COR-L47 (cell line): Measurements from ENCODE around the gene DEAF1.

ENCODE experiments used
- DNase-seq: peaks from one replicate; lab custom pipeline; 2025; lab: John Stamatoyannopoulos, UW

The DEAF1 gene

DNA sequence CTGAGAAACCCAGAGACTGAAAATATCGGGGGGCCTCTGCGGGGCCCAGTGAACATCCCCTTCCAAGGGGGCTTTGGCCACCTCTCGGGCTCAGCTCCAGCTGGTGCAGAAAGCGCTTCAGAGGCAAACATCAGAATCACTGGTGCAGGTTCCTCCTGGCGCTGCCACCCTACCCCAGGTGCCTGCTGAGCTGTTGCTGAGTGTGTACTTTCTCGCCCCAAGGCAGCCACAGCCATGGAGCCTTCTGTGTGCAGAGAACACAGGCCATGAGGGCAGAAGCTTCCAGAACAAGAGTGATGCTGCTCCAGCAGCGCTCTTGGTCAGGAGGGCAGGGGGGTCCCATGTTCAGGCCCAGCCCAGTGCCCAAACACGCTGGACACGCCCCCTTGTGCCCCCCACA, 51.7 kb downstream of the DEAF1 start:
- no peak for DNase-seq

DNA sequence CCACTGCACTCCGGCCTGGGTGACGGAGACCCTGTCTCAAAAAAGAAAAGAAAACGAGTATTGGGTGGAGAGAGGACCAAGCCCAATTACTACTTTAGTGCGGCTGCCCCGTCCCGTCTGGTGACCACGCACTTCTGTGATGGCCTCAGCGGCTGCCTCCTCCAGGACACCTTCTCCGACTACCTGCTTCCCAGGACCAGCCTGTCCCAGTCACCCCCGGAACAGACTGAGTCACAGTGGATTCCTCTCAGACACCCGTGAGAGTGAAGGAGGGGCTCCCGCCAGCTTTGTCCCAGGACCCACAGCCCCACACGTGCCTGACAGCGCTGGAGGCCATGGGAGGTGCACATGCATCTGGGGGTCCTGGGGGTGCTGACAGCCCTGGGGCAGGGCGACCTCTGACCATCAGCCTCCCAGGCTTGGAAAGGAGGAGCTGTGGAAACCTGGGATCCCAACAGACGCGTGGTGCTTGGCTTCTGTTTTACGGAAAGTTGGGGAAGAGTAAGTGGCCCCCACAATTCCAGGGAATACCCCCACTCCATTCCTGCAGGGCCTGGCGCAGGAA, 53.1 kb downstream of the DEAF1 start:
- DNase-seq, result no peak

DNA sequence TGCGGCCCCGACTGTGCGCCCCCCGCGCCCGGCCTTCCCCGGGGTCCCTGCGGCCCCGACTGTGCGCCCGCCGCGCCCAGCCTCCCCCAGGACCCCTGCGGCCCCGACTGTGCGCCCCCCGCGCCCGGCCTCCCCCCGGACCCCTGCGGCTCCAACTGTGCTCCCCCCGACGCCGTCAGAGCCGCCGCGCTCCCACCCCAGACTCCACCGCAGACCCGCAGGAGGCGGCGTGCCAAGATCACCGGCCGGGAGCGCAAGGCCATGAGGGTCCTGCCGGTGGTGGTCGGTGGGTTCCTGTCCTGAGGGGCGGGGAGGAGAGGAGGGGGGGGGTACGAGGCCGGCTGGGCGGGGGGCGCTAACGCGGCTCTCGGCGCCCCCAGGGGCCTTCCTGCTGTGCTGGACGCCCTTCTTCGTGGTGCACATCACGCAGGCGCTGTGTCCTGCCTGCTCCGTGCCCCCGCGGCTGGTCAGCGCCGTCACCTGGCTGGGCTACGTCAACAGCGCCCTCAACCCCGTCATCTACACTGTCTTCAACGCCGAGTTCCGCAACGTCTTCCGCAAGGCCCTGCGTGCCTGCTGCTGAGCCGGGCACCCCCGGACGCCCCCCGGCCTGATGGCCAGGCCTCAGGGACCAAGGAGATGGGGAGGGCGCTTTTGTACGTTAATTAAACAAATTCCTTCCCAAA, 54.9 kb downstream of the DEAF1 start:
- no peak for DNase-seq

GRCh38 chr11:639332-639955, 55.6 kb downstream of the DEAF1 start:
- no peak for DNase-seq

- no peak for DNase-seq
Measured at GRCh38 chr11:638631-639331, 56.2 kb downstream of the DEAF1 start.

DNA sequence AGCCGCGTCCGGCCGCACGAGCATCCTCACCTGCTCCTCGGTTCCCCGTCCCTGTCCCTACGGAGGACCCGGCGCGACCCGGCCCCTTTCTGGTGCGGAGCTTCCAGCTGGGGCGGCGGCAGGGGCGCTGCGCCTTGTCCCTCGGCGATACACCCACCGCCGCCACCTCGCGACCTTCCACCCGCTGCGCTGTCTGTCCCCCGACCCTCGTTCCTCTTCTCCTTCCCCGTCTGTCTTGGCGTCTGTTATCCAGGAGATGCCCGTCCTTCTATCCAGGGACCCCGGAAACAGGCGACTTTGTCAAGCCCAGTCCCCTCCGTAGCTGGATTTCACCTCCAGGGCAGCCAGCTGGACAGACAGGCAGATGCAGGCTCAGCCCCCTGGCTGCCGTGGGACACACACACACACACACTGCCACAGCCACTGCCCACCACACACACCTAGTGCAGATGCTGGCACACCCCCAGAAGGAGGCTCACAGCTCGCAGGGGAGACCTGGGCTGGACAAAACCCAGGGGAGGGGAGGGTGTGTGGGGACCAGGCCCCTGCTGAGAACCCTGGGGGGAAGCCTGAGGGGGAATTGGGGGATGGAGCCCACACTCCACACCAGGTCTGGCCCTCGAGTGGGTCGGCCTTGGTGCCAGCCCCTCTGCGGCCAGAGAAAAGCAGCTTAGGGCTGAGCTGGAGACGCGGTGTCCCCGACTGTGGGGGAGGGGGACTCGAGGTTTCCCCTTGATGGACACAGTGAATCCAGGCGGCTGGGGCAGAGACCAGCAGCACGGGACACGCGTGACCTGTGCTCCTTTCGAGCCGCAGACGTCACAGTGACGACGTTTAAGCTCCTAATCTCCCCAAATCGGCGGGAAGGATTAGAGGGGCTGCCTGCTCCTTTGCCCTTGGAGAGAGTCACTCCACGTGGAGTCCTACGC, 57.2 kb downstream of the DEAF1 start:
- DNase-seq, result no peak

- no peak for DNase-seq
Measured at GRCh38 chr11:637333-637592, 57.8 kb downstream of the DEAF1 start.

- no peak for DNase-seq
Measured at GRCh38 chr11:636511-637332, 58.3 kb downstream of the DEAF1 start, which contains the start of gene DRD4. Gene DRD4 (plus strand): TSS chr11:637269. CDS start chr11:637305, 36 bp downstream.

DNA sequence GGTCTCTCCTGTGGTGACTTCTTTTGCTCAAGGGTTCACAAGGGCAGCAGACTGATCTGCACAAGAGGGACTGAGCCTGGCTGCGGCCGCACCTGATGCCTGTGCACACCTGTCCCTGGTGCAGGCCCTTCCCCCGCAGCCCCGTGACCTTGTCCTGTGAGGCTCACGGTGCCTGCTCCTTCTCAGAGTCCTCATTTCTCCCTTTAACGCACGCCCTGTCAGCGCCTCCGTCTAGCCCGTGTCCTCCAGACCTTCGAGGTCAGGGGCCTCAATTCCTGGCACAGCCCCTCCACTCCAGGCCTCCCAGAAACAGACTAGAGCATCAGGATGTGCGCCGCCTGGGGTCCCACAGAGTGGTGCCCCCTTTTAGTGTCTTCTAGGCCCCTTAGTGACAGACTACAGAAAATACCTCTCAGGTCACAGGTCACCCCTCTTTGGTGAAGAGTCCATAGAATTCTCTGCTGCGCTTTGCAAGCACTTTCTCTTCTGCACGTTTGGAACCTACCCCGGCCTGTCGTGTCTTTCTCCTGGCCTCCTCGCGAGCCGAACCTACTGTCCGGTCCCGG, 59.0 kb downstream of the DEAF1 start:
- no peak for DNase-seq

DNA sequence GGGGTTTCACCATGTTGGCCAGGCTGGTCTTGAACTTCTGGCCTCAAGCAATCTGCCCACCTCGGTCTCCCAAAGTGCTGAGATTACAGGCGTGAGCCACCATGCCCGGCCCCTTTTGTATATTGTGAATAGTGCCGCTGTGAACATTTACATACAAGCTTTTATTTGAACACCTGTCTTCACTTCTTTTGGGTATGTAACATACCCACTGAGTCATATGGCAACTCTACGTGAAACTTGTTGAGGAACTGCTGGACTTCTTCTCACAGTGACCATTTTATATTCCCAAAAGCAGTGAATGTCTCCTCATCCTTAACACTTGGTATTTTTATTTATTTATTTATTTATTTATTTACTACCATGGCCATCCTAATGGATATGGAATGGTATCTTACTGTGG, 64.2 kb downstream of the DEAF1 start:
- DNase-seq, result no peak

GRCh38 chr11:629237-629583, 65.8 kb downstream of the DEAF1 start:
- no peak for DNase-seq

- no peak for DNase-seq
Measured at GRCh38 chr11:628056-628455, 67.0 kb downstream of the DEAF1 start.

- DNase-seq, result no peak
Measured at GRCh38 chr11:627308-627576, 67.8 kb downstream of the DEAF1 start.

- DNase-seq, result no peak
Measured at GRCh38 chr11:626475-627307, 68.3 kb downstream of the DEAF1 start, which contains the start of gene SCT. Gene SCT (minus strand): TSS chr11:627181. CDS start chr11:627143, 38 bp downstream.

DNA sequence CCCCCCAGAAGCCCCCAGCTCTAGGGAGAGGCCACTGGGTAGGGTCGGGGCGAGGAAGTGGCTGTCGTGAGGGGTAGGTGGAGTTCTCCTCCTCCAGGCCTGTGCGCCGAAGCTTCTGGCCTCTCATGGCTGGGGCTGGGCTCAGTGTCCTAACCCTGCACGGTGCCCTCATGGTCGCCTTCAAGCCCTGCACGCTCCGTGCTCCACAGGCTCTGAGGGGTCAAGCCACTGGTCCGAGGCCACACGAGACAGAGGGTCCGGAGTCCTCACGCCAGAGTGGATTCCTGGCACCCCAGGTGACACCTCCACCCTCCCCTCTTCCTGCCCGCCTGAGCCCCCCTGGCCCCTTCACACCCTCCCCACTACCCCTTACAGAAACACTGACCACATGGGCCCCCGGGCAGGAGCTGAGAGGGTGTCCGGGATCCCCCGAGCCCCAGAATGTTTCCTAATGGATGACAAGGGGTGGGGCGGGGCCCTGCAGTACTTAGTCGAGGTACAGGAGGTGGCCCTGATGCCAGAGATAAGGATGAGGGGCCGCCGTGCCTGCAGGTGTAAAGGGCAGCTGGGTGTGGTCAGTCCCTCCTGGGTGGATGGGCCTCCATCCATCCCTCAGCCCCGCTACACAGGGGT, 69.3 kb downstream of the DEAF1 start:
- no peak for DNase-seq

- DNase-seq, result no peak
Measured at GRCh38 chr11:624705-625635, 70.1 kb downstream of the DEAF1 start, which contains the start of gene CDHR5. Gene CDHR5 (minus strand): TSS chr11:624955. CDS start chr11:624902, 53 bp downstream.

- no peak for DNase-seq
Measured at GRCh38 chr11:623999-624704, 70.9 kb downstream of the DEAF1 start.

DNA sequence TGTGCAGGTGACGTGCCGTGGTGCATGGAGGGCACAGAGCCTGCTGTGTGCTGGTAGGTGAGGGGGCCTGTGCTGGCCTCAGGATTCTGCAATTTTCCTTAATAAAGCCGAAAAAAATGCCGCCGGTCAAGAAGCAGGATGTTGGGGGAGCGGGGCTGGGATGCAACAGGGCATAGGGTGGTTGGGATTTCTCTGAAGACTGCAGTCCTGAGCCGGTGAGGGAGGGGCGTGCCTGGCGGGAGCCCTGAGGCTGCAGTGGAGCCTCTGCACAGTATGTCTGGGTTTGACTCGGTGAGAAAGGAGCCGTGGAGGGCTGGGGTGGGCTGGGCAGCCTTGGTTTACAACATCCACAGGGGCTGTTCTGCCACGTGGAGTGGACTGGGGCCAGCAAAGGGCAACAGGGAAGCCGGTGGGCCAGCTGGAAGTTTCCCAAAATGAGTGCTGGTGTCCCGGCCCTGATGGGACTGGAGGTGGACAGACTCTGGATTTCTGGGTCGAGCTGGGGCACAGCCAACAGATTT, 71.6 kb downstream of the DEAF1 start:
- no peak for DNase-seq
